ENCODE results near the gene HNF4A. TPM values are rescaled to one million over a fixed set of nuclear protein-coding genes. Genes with fewer than 3 reads are reported as not detected.

HNF4A gene
- total and polyA plus RNA-seq, 2 donors (not counting 3 experiments of a cell fraction or from before 2014, with no cell fraction given): not detected

Small RNAs within 50 kb of the gene (microRNA-seq; reads per million reads assigned to microRNA genes)
- not detected for gene MIR3646 (ENCODE audit: borderline number of aligned reads, borderline replicate concordance)

Small RNAs within 50 kb of the gene (small RNA-seq; reads per million reads assigned to genes)
- gene MIR3646 (ENCODE audit: insufficient read depth, insufficient read length, low read depth, low replicate concordance) (not detected), gene RF00019 (ENCODE audit: insufficient read depth, insufficient read length, low read depth, low replicate concordance) (not detected), gene RPL37AP1 (ENCODE audit: insufficient read depth, insufficient read length, low read depth, low replicate concordance) (not detected)

Other genes starting within 250 kb of the HNF4A start
- gene JPH2, start 168.5 kb upstream of the HNF4A start, total RNA-seq: not detected in 2 replicates
- not detected in 2 replicates for gene JPH2, start 168.5 kb upstream of the HNF4A start, polyA plus RNA-seq
- gene OSER1, start 144.9 kb upstream of the HNF4A start, total RNA-seq: 28.8 and 30.8 TPM in 2 replicates
- gene OSER1, start 144.9 kb upstream of the HNF4A start, polyA plus RNA-seq: 35.8 and 36.0 TPM in 2 replicates
- gene GDAP1L1, start 108.4 kb upstream of the HNF4A start, total RNA-seq: not detected in 2 replicates
- not detected in 2 replicates for gene GDAP1L1, start 108.4 kb upstream of the HNF4A start, polyA plus RNA-seq
- 6.8 and 7.7 TPM in 2 replicates for gene FITM2, start 44.5 kb upstream of the HNF4A start, total RNA-seq
- 4.1 and 4.4 TPM in 2 replicates for gene FITM2, start 44.5 kb upstream of the HNF4A start, polyA plus RNA-seq
- gene R3HDML, start 18.7 kb upstream of the HNF4A start, total RNA-seq: not detected in 2 replicates
- gene R3HDML, start 18.7 kb upstream of the HNF4A start, polyA plus RNA-seq: not detected in 2 replicates
- 8.0 and 8.7 TPM in 2 replicates for gene TTPAL, start 120.2 kb downstream of the HNF4A start, total RNA-seq
- gene TTPAL, start 120.2 kb downstream of the HNF4A start, polyA plus RNA-seq: 3.0 and 4.0 TPM in 2 replicates
- gene SERINC3, start 166.4 kb downstream of the HNF4A start, total RNA-seq: 83.7 TPM in 2 replicates
- gene SERINC3, start 166.4 kb downstream of the HNF4A start, polyA plus RNA-seq: 177 and 181 TPM in 2 replicates
- gene PKIG, start 226.9 kb downstream of the HNF4A start, total RNA-seq: 127 and 135 TPM in 2 replicates
- gene PKIG, start 226.9 kb downstream of the HNF4A start, polyA plus RNA-seq: 167 and 174 TPM in 2 replicates